Activated T-cell treated with anti-CD3 and anti-CD28 coated beads, Interleukin-2, amount 50 U/mL, for 72 hours (primary cell): ENCODE data around the gene ANGPT4. TPM values are rescaled to one million over a fixed set of nuclear protein-coding genes. Genes with fewer than 3 reads are reported as not detected.
A peak's percentile ranks its signal among the peaks of the same experiment; 100 is the strongest.

Source experiments
- ATAC-seq, 2 donors: fragments of 150-1000 bp; cut with Tn5 transposase; replicated peaks in 1 of 2; 2 replicates each; pipeline ENCODE4 v1.10.0; 2021; ENCODE audit warnings: moderate library complexity in 2 of 2, mild to moderate bottlenecking in 1 of 2
- DNase-seq, 2 donors: peaks; one replicate each; pipeline ENCODE4 v3.0.0; 2021 to 2022; ENCODE audit warnings: mixed read lengths in 1 of 2
- H3K27ac Mint-ChIP-seq: one replicate; pipeline ENCODE4 v1.8.0; 2022; ENCODE audit warnings: mild to moderate bottlenecking, moderate library complexity, mixed read lengths
- H3K27me3 Mint-ChIP-seq: one replicate; pipeline ENCODE4 v1.8.0; 2022; ENCODE audit warnings: low read depth, mixed read lengths
- H3K36me3 Mint-ChIP-seq, 2 donors: one replicate each; pipeline ENCODE4 v1.8.0; 2022; ENCODE audit warnings: mixed read lengths in 2 of 2, mild to moderate bottlenecking in 1 of 2; ENCODE audit not compliant: insufficient read depth in 2 of 2
- H3K4me1 Mint-ChIP-seq: one replicate; pipeline ENCODE4 v1.8.0; 2022; ENCODE audit warnings: low read depth, mixed read lengths
- H3K4me3 Mint-ChIP-seq, 2 donors: one replicate each; pipeline ENCODE4 v1.8.0; 2022; ENCODE audit warnings: mild to moderate bottlenecking in 2 of 2, mixed read lengths in 2 of 2, moderate library complexity in 2 of 2
- H3K9me3 Mint-ChIP-seq, 2 donors: one replicate each; pipeline ENCODE4 v1.8.0; 2022; ENCODE audit warnings: mixed read lengths in 2 of 2
- total RNA-seq, 2 donors: library from RNA; stranded (reverse); gene quantifications; one replicate each; pipeline ENCODE4 v1.2.3, GENCODE V29; 2022

Gene ANGPT4
- total RNA-seq, 2 donors from 2014 or later: not detected

DNA sequence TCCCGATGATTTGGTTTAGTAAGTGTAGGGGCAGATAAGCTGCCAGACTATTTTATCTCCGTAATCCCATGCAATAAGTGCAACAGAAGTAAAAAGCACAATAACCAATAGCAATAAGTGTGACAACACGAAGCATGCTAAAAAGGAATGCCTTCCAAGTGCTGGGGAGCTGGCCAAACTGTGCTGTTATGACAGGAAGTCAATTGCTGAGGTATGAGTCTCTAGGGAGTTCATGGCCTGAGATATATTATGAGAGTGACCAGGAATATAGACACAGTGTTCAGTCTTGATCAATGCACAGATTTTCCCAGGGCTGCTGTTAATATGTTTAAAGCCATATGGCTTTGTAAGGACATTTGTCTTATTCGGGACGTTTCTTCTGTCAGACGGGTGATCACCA lies 10.5 kb upstream of the ANGPT4 start:
- Mint-ChIP-seq H3K27ac (no peak overlapping the region), H3K4me3 (no peak overlapping the region), H3K9me3 (peaks cover 3 to 6% of the 10 kb centered on the region in 2 donors), H3K4me1 (no peaks in the 10 kb centered on the region), H3K36me3 (peaks cover 3 to 6% of the 10 kb centered on the region in 2 donors), H3K27me3 (peaks cover 16% of the 10 kb centered on the region)
- DNase-seq (no peak), ATAC-seq (no peak)

DNA sequence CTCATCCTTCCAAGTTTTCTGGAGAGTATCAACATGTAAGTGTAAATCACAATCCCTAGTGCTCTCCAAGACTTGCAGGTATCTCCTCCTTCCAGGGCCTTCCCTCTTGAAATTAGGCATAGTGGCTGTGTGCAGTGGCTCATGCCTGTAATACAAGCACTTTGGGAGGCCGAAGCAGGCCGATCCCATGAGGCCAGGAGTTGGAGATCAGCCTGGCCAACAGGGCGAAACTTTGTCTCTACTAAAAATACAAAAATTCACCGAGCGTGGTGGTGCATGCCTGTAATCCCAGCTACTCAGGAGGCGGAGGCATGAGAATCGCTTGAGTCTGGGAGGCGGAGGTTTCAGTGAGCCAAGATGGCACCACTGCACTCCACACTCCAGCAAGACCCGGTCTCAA lies 9.4 kb upstream of the ANGPT4 start:
- no peaks in the 10 kb centered on the region for H3K4me1 Mint-ChIP-seq

DNA sequence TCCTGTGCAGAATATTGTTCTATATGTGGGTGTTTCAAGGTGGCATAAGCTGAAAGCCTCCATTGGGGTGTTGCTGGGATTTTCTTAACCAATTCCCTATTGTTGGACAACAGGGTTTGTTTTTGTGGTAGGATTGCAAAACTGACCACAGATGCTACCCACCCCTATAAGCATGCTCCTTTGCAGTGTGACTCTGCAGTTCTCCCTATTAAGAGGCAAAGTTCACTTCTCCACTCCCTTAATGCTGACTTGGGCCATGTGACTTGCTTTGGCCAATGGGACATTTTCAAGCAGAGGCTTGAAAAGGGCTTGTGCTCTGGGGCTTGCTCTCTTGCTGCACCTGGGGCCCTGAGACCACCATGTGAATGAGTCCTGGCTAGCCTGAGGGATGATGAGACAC lies 8.5 kb upstream of the ANGPT4 start:
- Mint-ChIP-seq H3K4me1 (no peaks in the 10 kb centered on the region), H3K4me3 (no peak overlapping the region), H3K36me3 (no peaks in the 10 kb centered on the region), H3K27me3 (peaks cover 16% of the 10 kb centered on the region), H3K9me3 (no peaks in the 10 kb centered on the region), H3K27ac (no peak overlapping the region)
- no peak for DNase-seq
- ATAC-seq: no peak

More for the DNA sequence above, 9.4 kb upstream of the ANGPT4 start:
- Mint-ChIP-seq H3K4me3 (no peak overlapping the region), H3K9me3 (no peaks in the 10 kb centered on the region), H3K27ac (no peak overlapping the region), H3K36me3 (peaks cover 0 to under 1% of the 10 kb centered on the region in 2 donors), H3K27me3 (peaks cover 16% of the 10 kb centered on the region)
- DNase-seq (no peak), ATAC-seq (no peak)

DNA sequence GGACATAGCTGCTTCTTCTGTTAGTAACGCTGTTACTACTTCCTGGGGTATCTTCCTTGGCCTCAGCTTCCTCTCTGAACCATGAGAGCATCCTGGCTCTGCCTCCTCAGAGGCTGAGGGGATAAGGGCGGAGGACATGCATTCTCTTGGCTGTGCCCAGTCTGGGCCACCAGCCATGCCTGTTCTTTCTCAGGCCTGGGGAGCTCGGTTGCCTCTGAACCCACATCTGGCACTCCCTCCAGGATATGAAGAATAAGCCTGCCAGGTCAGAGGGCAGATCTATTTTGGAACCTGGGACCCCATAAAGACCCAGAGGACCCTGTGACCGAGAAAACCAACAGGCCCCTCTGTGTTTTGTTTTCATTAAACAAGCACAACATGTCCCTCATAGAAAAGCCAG lies 6.6 kb upstream of the ANGPT4 start:
- H3K36me3 Mint-ChIP-seq: no peaks in the 10 kb centered on the region
- DNase-seq: no peak

DNA sequence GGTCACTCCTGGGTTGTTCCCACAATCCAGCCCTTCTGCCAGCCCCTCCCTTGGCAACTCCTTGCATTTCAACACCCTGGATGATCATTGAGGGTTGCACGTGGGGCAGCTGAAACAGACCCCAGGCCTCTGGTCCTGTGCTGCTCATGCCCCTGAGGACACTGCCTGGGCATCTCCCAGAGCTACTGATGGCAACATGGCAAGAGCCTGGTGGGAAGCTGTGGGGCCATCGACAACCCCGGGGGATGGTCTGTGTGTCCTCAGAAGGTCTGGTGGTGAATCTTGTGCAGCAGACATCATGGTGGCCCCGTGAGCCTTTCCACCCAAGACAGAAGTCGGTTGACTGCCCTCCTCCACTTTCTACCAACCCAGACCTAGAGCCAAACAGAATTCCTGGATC lies 4.9 kb upstream of the ANGPT4 start:
- Mint-ChIP-seq H3K27me3 (peaks cover 7% of the 10 kb centered on the region), H3K36me3 (no peaks in the 10 kb centered on the region), H3K27ac (no peak overlapping the region), H3K4me3 (no peak overlapping the region), H3K9me3 (no peaks in the 10 kb centered on the region), H3K4me1 (no peaks in the 10 kb centered on the region)
- DNase-seq (no peak), ATAC-seq (no peak)

More for the DNA sequence above, 6.6 kb upstream of the ANGPT4 start:
- H3K4me1 Mint-ChIP-seq: no peaks in the 10 kb centered on the region
- no peak overlapping the region for H3K4me3 Mint-ChIP-seq
- no peaks in the 10 kb centered on the region for H3K9me3 Mint-ChIP-seq
- H3K27me3 Mint-ChIP-seq: peaks cover 14% of the 10 kb centered on the region
- no peak overlapping the region for H3K27ac Mint-ChIP-seq
- ATAC-seq: no peak

DNA sequence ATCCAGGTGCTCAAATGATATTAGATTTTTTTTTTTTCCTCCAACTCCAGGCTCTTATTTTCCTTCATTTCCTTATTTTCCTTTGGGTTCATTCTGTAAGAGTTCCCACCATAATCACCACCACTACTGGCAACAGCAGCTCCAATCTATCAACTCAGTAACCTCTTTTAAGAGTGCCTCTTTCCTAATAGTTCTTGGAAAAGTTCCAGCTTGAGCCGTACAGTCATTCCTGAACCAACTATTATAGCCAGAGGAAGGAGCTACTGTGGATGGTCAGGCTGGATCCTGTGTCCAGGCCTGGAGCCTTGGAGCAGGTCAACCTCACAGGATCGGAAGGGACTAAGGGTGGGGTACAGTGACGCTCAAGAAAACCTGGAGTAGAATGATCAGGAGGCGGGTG lies 4.2 kb upstream of the ANGPT4 start:
- Mint-ChIP-seq H3K27ac (no peak overlapping the region), H3K9me3 (no peaks in the 10 kb centered on the region), H3K4me3 (no peak overlapping the region), H3K4me1 (no peaks in the 10 kb centered on the region), H3K36me3 (no peaks in the 10 kb centered on the region), H3K27me3 (no peaks in the 10 kb centered on the region)
- ATAC-seq: no peak
- no peak for DNase-seq

DNA sequence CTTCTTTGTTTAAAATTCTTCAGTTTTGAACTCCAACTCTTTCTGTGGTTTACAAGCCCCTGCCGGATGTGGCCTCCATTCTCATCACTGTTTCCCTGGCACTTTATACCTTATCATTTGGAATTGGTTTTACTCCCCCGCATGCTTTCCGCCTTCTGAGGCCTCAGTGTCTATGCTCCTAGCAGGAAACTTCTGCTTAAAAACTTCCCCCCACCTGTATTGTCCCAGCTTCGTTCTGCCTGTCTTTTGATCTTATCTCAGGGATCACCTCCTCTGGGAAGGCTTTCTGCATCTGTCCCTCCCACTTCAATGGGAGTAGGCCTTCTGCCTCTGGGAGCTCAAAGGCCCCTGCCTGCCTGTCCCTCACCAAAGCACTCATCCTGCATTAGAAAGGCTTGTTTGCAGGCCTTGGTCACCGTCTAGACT lies 3.4 kb upstream of the ANGPT4 start:
- Mint-ChIP-seq H3K36me3 (no peaks in the 10 kb centered on the region), H3K4me3 (no peak overlapping the region), H3K4me1 (no peaks in the 10 kb centered on the region), H3K9me3 (no peaks in the 10 kb centered on the region), H3K27me3 (no peaks in the 10 kb centered on the region), H3K27ac (no peak overlapping the region)
- no peak for DNase-seq
- no peak for ATAC-seq

DNA sequence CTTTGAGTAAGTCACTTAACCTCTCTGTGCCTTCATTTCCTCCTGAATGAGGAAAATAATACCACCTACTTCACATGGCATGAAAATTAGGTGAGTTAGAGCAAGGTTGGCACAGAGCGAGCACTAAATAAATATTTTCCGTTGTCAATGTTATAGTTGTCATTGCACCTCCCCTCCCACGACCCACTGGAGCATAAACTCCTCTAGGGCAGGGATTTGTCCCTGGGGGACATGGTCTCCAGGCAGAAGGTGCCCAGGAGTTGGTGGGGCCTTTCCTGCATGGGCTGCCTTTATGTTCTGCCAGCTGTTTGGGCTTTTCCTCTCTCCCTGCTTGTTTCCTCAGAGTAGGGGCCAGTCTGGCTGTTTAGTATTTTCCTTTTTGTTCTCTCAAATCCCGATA lies 1.3 kb upstream of the ANGPT4 start:
- Mint-ChIP-seq H3K9me3 (no peaks in the 10 kb centered on the region), H3K4me3 (no peak overlapping the region), H3K27ac (no peak overlapping the region), H3K27me3 (no peaks in the 10 kb centered on the region), H3K36me3 (no peaks in the 10 kb centered on the region), H3K4me1 (no peaks in the 10 kb centered on the region)
- no peak for DNase-seq
- ATAC-seq: no peak

DNA sequence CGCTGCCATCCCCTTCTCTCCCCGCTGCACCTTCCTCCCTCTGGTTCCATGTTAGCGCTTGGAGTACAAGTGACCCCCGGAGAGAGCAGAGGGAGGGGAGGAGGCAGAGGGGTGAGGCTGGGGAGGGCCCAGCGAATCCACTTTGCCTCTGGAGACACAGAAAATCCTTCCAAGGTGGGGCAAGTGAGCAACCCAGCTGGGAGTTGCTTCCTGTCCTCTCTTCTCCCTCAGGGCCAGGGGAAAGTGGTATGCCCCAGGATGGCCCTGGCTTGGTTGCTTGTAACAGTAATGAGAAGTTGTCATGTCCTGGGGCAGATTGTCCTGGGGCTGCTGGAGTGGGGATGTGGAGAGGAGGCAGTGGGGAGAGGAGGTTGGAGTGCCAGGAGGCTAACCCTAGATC lies 691 bp upstream of the ANGPT4 start:
- ATAC-seq (no peak), DNase-seq (no peak)
- Mint-ChIP-seq H3K27ac (no peak overlapping the region), H3K27me3 (no peaks in the 10 kb centered on the region), H3K9me3 (no peaks in the 10 kb centered on the region), H3K4me3 (no peak overlapping the region), H3K36me3 (no peaks in the 10 kb centered on the region), H3K4me1 (no peaks in the 10 kb centered on the region)

DNA sequence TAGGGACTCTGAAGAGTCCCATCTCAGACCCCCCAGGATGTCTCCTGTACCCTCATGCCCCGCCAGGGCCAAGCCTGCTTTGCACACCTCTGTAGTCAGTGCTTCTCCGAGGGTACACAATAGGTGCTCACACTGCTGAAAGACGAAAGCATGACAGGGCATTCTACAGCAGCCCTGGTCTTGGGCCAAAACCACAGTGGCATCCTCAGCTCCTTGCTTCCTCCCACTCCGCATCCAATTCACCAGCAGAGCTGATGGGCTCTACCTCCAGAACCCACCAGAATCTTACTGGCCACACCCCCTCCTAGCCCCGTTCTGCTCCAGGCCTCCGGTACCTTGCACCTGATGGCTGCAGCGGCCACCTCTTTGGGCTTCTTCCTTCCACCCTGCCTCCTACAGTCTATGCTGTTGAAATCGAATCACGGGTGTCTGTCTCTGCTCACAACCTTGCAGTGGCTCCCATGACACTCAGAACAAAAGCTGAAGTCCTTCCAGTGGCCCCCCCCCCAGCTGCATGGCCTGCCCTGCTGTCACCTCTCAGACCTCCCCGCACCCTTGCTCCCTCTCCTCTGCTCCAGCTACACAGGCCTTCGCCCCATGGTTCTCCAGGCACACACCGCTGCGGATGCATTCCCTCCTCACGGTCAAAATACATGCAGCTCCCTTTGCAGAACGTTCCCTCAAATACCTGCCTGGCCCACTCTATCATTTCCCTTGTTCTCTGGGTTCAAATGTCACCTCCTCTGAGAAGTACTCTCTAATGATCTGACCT lies 1.2 kb downstream of the ANGPT4 start:
- DNase-seq: no peak
- H3K9me3 Mint-ChIP-seq: no peaks in the 10 kb centered on the region
- H3K4me1 Mint-ChIP-seq: no peaks in the 10 kb centered on the region
- no peak for ATAC-seq
- no peak overlapping the region for H3K4me3 Mint-ChIP-seq
- H3K27me3 Mint-ChIP-seq: peaks cover 5% of the 10 kb centered on the region
- no peak overlapping the region for H3K27ac Mint-ChIP-seq
- H3K36me3 Mint-ChIP-seq: no peaks in the 10 kb centered on the region

DNA sequence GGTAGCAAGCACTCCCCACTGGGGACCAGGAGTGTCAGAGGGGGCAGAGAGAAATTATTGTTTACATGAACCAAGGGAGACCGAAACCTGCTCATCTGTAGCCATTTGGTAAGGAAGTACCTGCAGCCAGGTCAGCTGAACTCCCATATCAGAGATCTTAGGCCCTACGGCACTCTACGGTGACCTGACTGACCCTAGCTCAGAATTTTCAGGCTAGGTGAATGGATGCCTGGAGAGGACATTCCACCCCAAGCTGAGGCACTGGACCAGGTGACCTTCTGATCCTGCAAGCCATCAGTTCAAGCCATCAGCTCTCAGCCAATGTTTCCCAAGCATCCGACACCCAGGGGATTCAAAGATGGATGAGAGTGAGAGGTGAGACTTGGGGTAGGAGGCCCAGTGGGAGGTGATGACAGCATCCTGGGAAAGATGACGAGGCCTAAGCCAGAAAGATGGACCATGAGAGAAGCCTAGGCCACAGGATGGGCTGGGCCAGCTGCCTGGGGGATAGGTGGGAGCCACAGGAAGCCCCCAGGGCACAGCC lies 2.8 kb downstream of the ANGPT4 start:
- H3K27ac Mint-ChIP-seq: no peak overlapping the region
- DNase-seq (no peak), ATAC-seq (no peak)
- H3K27me3 Mint-ChIP-seq: peaks cover 5% of the 10 kb centered on the region
- no peaks in the 10 kb centered on the region for H3K9me3 Mint-ChIP-seq
- no peak overlapping the region for H3K4me3 Mint-ChIP-seq
- H3K36me3 Mint-ChIP-seq: no peaks in the 10 kb centered on the region
- H3K4me1 Mint-ChIP-seq: no peaks in the 10 kb centered on the region

DNA sequence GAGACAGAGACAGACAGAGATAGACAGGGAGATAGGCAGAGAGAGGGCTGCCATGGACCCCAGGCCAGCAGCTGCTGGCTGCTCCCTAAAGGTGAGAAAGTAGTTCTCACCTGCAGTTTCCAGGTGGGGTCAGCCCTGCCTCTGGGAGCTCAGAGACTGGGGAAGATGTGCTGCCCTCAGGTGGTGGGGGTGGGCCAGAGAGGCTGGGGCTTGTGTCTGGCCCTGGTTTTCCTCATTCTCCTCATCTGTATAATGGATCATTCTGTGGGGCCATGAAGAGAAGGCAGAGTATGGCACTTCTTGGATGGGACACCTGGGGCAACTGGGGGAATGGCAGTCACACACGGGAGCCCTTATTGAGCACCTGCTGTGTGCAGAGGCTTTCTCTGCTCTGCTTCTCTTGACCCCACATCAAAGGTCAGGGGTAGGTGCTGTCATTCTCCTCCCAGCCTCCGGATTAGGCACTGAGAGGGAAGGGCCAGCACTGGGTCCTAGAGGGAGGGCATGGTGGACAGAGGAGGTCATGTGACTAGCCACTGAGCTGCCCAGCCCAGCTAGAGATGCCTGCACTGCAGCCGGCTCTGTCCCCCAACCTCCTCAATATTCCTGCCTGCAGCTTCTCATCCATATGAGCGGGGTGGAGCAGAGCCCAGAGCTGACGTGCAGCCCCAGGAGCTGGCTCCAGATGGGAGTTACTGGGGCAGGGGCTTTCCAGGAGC lies 4.1 kb downstream of the ANGPT4 start:
- peaks cover 5% of the 10 kb centered on the region for H3K27me3 Mint-ChIP-seq
- H3K27ac Mint-ChIP-seq: no peak overlapping the region
- H3K4me1 Mint-ChIP-seq: no peaks in the 10 kb centered on the region
- H3K9me3 Mint-ChIP-seq: no peaks in the 10 kb centered on the region
- ATAC-seq: no peak
- H3K4me3 Mint-ChIP-seq: no peak overlapping the region
- peak in 1 of 2 donors; percentile 7 for DNase-seq
- no peaks in the 10 kb centered on the region for H3K36me3 Mint-ChIP-seq

DNA sequence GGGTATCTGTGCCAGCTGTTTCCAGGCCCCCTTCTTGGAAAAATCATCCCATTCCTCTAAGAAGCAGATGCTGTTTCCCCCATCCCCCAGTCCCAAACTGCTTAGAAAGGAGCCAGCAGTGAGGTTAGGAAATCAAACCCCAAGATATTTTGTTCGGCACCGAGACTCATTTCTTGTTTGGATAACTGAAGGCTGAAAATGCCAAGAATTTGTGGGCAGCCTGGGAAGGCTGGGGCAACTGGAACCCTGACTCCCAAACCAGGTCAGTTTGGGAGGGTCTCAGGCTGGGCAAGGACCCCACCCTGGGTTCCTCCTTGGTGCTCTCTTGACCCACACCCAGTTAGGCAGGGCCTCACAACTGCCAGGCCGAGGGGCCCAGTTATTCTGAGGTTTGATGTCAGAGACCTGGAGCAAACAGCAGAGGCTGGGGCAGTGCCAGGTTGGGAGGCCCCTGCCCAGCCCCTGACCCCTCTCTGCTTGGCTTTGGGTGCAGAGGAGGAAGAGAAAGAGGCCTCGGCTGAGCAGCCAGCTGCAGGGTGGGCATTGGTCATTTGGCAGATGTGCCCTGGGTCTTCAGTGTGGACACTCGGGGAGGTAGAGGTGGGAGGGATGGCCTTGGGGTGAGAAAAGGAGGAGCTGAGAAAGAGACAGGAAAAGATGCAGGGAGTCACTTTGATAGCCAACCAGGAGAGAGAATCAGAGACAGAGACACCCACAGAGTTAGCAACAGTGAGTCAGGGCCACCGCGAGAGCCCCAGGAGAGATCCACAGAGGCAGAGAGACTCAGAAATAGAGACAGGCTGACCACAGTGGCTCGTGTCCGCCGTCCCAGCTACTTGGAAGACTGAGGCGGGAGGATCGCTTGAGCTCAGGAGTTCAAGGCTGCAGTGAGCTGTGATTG lies 5.0 kb downstream of the ANGPT4 start:
- Mint-ChIP-seq H3K27me3 (peaks cover 5% of the 10 kb centered on the region), H3K27ac (no peak overlapping the region), H3K4me1 (no peaks in the 10 kb centered on the region), H3K9me3 (no peaks in the 10 kb centered on the region), H3K36me3 (no peaks in the 10 kb centered on the region), H3K4me3 (no peak overlapping the region)
- DNase-seq (no peak), ATAC-seq (no peak)
